T-helper 9 cell (primary cell): Measurements from ENCODE around the gene KLK12.

Source experiments
- DNase-seq: peaks from one replicate; pipeline ENCODE4 v3.0.0-alpha.2; 2020

The KLK12 gene

GRCh38 chr19:50979758-50980157 lies 55.0 kb downstream of the KLK12 start:
- no peak for DNase-seq
